ENCODE results near the gene MBD3L5. TPM values are rescaled to one million over a fixed set of nuclear protein-coding genes. Genes with fewer than 3 reads are reported as not detected.
A peak's percentile ranks its signal among the peaks of the same experiment; 100 is the strongest.

MBD3L5 gene
- total and polyA plus RNA-seq, 12 donors = not detected

DNA sequence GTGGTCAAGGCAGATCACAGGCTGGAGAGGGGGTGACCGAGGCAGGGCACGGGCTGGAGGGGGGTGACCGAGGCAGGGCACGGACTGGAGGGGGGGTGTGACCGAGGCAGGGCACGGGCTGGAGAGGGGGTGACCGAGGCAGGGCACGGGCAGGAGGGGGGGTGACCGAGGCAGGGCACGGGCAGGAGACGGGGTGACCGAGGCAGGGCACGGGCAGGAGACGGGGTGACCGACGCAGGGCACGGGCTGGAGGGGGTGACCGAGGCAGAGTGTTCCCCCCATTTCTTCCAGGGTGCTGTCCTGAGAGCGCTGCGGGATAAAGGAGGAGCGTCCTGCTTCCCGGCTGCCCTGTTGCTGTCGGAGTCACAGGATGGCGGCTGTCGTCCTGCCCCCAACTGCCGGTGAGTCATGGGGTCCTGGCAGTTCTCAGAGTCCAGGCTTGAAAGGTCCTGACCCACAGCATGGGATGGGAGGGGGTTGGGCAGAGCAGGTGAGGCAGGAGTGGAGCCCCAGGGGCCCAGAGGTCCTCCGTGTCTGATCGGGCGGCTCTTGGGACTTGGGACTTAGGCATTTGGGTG, 44.4 kb downstream of the MBD3L5 start:
- TF ChIP-seq, protein P1, sequence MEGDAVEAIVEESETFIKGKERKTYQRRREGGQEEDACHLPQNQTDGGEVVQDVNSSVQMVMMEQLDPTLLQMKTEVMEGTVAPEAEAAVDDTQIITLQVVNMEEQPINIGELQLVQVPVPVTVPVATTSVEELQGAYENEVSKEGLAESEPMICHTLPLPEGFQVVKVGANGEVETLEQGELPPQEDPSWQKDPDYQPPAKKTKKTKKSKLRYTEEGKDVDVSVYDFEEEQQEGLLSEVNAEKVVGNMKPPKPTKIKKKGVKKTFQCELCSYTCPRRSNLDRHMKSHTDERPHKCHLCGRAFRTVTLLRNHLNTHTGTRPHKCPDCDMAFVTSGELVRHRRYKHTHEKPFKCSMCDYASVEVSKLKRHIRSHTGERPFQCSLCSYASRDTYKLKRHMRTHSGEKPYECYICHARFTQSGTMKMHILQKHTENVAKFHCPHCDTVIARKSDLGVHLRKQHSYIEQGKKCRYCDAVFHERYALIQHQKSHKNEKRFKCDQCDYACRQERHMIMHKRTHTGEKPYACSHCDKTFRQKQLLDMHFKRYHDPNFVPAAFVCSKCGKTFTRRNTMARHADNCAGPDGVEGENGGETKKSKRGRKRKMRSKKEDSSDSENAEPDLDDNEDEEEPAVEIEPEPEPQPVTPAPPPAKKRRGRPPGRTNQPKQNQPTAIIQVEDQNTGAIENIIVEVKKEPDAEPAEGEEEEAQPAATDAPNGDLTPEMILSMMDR (IDR thresholded peaks at IDR 0.05) = no peak
- no peak for TF ChIP-seq POLR2A (IDR thresholded peaks at IDR 0.05)
- intact Hi-C loops (cut with DNase I) = no loop called here
- Histone ChIP-seq H3K27ac (no peak overlapping the region), H3K27me3 (no peaks in the 10 kb centered on the region), H3K4me1 (replicated peaks in 1 of 2) (peaks cover 5 to 14% of the 10 kb centered on the region in 2 donors), H3K4me3 (no peak overlapping the region), H3K9me3 (replicated peaks in 1 of 3) (peaks cover 0 to 28% (median 11%) of the 10 kb centered on the region in 3 donors), H3K36me3 (replicated peaks in 1 of 2) (peaks cover 0 to 82% of the 10 kb centered on the region in 2 donors)
- peak in 1 of 7 donors; percentile 46 for DNase-seq
- 92 to 98% (median 97%) methylated on average over 16 to 27 of the region's 29 CpGs for WGBS, 4 donors

DNA sequence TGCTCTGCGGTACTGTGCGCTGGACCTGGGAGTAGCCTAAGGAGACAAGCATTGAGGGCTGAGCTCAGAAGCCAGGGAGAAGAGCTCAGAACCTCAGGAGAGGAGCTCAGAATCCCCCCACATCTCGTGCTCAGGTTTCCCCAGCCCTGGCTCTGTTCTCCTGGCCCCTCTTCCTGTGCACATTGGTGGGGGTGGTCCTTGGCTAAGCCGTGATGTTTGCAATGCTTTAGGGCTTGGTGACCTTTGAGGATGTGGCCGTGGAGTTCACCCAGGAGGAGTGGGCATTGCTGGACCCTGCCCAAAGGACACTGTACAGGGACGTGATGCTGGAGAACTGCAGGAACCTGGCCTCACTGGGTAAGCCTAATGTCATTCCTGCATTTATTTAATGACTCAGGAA, 45.8 kb downstream of the MBD3L5 start:
- Histone ChIP-seq H3K27me3 (no peaks in the 10 kb centered on the region), H3K4me1 (replicated peaks in 1 of 2) (peaks cover 0 to 1% of the 10 kb centered on the region in 2 donors), H3K27ac (no peak overlapping the region), H3K36me3 (replicated peaks in 1 of 2) (peaks cover 0 to 87% of the 10 kb centered on the region in 2 donors), H3K4me3 (no peak overlapping the region), H3K9me3 (replicated peaks in 1 of 3) (peaks cover 0 to 39% (median 13%) of the 10 kb centered on the region in 3 donors)
- TF ChIP-seq, protein P1 (IDR thresholded peaks at IDR 0.05) = no peak
- no peak for TF ChIP-seq POLR2A (IDR thresholded peaks at IDR 0.05)
- 95 to 99% (median 98%) methylated on average over 5 to 6 of the region's 6 CpGs for WGBS, 4 donors
- intact Hi-C loops (cut with DNase I) = no loop called here
- DNase-seq = peak in 1 of 7 donors; percentile 44

DNA sequence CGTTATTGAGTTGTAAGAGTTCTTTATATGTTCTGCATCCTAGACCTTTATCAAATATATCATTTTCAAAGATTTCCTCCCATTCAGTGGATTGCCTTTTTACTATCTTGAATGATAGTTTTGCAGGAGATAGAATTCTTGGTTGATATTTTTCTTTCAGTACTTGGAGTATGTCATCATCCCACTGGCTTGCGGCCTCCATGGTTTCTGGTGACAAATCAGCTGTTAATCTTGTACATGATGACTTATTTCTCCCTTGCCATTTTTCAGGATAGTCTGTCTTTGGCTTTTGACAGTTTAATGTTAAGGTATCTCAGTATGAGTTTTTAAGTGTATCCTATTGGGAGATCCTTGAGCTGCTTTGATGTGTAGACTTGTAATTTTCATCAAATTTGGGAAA, 47.6 kb downstream of the MBD3L5 start:
- 93 to 100% (median 97%) methylated on average over 2 of the region's 2 CpGs for WGBS, 4 donors
- H3K4me3 ChIP-seq = no peak overlapping the region

More for the DNA sequence above, 47.6 kb downstream of the MBD3L5 start:
- peaks cover 0 to 90% of the 10 kb centered on the region in 2 donors for H3K36me3 ChIP-seq (replicated peaks in 1 of 2)
- H3K4me1 ChIP-seq (replicated peaks in 1 of 2) = no peaks in the 10 kb centered on the region
- H3K27me3 ChIP-seq = no peaks in the 10 kb centered on the region
- no peak overlapping the region for H3K27ac ChIP-seq
- intact Hi-C loops (cut with DNase I) = no loop called here
- H3K9me3 ChIP-seq (replicated peaks in 1 of 3) = peaks cover 0 to 57% (median 16%) of the 10 kb centered on the region in 3 donors
- DNase-seq = no peak
- TF ChIP-seq, protein P1 (IDR thresholded peaks at IDR 0.05) = no peak
- no peak for TF ChIP-seq POLR2A (IDR thresholded peaks at IDR 0.05)

Other genes starting within 250 kb of the MBD3L5 start
- 1 to 10 TPM in 2 of 9 donors, under 1 TPM in 6, not detected in 1; 0.11 to 1.2 (median 0.49) TPM for gene ADGRE1, start 143.0 kb upstream of the MBD3L5 start, total RNA-seq
- under 1 TPM; 0.07 to 0.26 (median 0.16) TPM for gene ADGRE1, start 143.0 kb upstream of the MBD3L5 start, polyA plus RNA-seq
- not detected for gene MBD3L2B, start 9.1 kb upstream of the MBD3L5 start, total RNA-seq
- gene MBD3L2B, start 9.1 kb upstream of the MBD3L5 start, polyA plus RNA-seq = not detected
- not detected for gene MBD3L4, start 9.6 kb downstream of the MBD3L5 start, total RNA-seq
- gene MBD3L4, start 9.6 kb downstream of the MBD3L5 start, polyA plus RNA-seq = not detected
- gene MBD3L2, start 18.7 kb downstream of the MBD3L5 start, total RNA-seq = not detected
- gene MBD3L2, start 18.7 kb downstream of the MBD3L5 start, polyA plus RNA-seq = not detected
- not detected for gene MBD3L3, start 28.1 kb downstream of the MBD3L5 start, total RNA-seq
- gene MBD3L3, start 28.1 kb downstream of the MBD3L5 start, polyA plus RNA-seq = not detected
- 10 to 100 TPM in 4 of 9 donors, 1 to 10 TPM in 5; 7.7 to 13.7 (median 9.2) TPM for gene ZNF557, start 39.1 kb downstream of the MBD3L5 start, total RNA-seq
- 1 to 10 TPM; 2.2 to 4.7 (median 4.3) TPM for gene ZNF557, start 39.1 kb downstream of the MBD3L5 start, polyA plus RNA-seq